ENCODE data around the gene ATP11B.

Gene ATP11B

DNA sequence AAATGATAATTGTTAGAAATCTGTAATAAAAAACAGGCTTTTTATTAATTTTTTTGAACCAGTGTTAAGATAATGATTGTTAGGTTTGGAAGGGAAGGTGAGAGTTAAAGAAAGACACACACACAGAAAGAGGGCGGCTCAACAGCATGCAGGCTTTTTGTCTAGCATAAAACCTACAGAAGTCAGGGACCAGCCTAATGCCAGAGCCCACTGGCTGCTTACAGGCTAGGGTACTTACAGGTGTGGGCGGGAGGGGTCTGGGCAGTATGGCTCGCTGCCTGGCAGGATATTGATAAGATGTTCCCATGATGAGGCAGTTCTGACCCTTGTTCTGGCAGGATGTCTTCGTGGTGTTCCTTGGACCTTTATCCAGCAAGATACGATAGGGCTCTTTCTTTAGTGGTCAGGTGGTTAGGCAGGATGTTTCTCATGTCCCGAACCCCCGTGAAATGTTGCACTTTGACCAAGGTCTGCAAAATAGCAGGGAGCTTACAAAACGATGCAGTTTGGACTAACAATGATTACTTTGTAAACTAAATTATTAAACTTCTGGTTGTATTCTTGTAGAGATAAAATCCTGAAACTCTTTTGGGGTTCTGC is 102.3 kb downstream of the ATP11B start:
- Histone ChIP-seq H3K36me3 (ENCODE audit: control insufficient read depth, insufficient read depth, low read length, severe bottlenecking) (peaks cover 58% of the 10 kb centered on the region), H3K4me3 (ENCODE audit: low read length) (no peak overlapping the region), H3K9me3 (ENCODE audit: control insufficient read depth, low read length) (no peaks in the 10 kb centered on the region), H3K27me3 (replicated peaks; ENCODE audit: control insufficient read depth, insufficient read depth, low read length) (no peaks in the 10 kb centered on the region), H3K9ac (ENCODE audit: low read length) (no peak overlapping the region), H3K4me1 (ENCODE audit: control insufficient read depth, insufficient read depth, low read length) (peaks cover 25% of the 10 kb centered on the region)
- DNase-seq (ENCODE audit: low read depth): no peak

DNA sequence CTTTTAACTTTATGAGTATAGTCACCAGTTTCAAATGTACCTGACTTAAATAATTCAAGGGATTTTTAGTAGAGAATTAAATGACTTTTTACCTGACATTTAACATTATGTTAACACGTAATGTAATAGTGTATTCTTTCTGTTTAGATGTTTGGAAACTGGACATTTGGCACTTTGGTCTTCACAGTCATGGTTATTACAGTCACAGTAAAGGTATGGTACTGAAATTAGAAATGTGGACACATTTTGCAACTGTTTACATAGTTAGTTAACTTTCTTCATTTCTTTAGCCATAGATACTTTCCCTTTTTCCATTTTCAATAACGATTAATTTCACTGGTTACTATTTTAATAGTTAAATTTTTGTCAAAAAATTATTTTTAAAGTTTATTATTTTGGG is 103.2 kb downstream of the ATP11B start:
- no peak overlapping the region for H3K4me3 ChIP-seq (ENCODE audit: low read length)
- no peak overlapping the region for H3K9ac ChIP-seq (ENCODE audit: low read length)
- no peak for DNase-seq (ENCODE audit: low read depth)
- no peaks in the 10 kb centered on the region for H3K27me3 ChIP-seq (replicated peaks; ENCODE audit: control insufficient read depth, insufficient read depth, low read length)
- H3K36me3 ChIP-seq (ENCODE audit: control insufficient read depth, insufficient read depth, low read length, severe bottlenecking): peaks cover 59% of the 10 kb centered on the region
- H3K9me3 ChIP-seq (ENCODE audit: control insufficient read depth, low read length): no peaks in the 10 kb centered on the region
- peaks cover 16% of the 10 kb centered on the region for H3K4me1 ChIP-seq (ENCODE audit: control insufficient read depth, insufficient read depth, low read length)

DNA sequence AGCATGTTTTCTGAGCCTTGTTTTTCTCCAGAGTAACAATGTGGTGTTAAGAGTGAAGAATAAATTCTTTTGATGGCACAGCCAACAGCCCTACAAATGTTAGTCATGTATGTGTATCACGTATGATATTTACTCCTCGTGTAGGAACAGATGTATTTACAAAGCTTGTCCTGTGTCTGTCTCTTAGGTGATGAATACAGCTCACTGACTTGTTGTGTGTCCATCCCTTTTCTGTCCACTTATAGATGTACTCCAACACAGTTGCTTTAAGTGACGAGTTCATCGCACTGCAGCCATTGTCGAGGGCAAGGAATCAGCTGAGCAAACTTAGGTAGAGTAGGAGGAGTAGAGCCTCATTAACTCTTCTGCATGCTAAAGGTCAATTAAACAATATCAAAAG is 108.9 kb downstream of the ATP11B start:
- no peaks in the 10 kb centered on the region for H3K27me3 ChIP-seq (replicated peaks; ENCODE audit: control insufficient read depth, insufficient read depth, low read length)
- H3K36me3 ChIP-seq (ENCODE audit: control insufficient read depth, insufficient read depth, low read length, severe bottlenecking): peaks cover 69% of the 10 kb centered on the region
- DNase-seq (ENCODE audit: low read depth): no peak
- H3K9ac ChIP-seq (ENCODE audit: low read length): no peak overlapping the region
- no peaks in the 10 kb centered on the region for H3K4me1 ChIP-seq (ENCODE audit: control insufficient read depth, insufficient read depth, low read length)
- no peaks in the 10 kb centered on the region for H3K9me3 ChIP-seq (ENCODE audit: control insufficient read depth, low read length)
- no peak overlapping the region for H3K4me3 ChIP-seq (ENCODE audit: low read length)

DNA sequence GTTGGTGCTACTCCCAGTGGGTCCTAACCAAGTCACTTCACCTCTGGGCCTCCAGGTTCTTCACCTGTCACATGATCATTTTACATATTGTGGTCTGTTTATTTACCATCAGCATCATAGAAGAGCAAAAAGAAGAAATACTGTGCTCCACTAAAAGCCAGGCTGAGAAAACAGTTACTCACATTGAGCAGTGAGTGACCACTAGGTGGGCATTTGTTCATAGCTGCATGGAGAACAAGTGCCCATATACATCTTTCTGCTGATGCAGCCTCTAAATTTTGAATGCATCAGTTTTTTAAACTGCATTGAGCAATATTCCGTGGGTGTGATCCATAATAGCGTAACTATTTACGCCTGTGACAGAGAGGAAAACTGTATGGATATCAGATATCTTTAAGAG is 110.9 kb downstream of the ATP11B start:
- no peak overlapping the region for H3K9ac ChIP-seq (ENCODE audit: low read length)
- no peak overlapping the region for H3K4me3 ChIP-seq (ENCODE audit: low read length)
- no peak for DNase-seq (ENCODE audit: low read depth)
- no peaks in the 10 kb centered on the region for H3K9me3 ChIP-seq (ENCODE audit: control insufficient read depth, low read length)
- no peaks in the 10 kb centered on the region for H3K27me3 ChIP-seq (replicated peaks; ENCODE audit: control insufficient read depth, insufficient read depth, low read length)
- peaks cover 55% of the 10 kb centered on the region for H3K36me3 ChIP-seq (ENCODE audit: control insufficient read depth, insufficient read depth, low read length, severe bottlenecking)
- peaks cover 11% of the 10 kb centered on the region for H3K4me1 ChIP-seq (ENCODE audit: control insufficient read depth, insufficient read depth, low read length)

DNA sequence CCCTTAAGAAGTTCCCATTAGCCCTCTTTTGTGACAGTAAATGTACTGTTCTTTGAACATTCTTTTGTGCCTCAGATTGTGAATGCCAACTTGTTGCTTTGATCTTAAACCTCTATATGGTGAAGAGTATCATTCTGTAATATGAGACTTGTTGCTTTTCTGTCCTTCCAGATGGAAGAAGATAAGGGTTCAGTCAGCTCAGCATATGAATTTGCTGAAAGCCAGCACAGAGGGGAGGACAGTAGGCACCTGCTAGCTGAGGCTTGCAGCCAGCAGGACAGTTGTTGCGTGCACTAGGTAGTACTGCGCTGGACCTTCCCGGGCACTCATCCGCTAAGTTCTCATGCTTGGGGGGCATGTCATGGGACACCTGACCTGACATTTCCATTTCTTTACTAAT is 112.3 kb downstream of the ATP11B start:
- no peak overlapping the region for H3K4me3 ChIP-seq (ENCODE audit: low read length)
- H3K4me1 ChIP-seq (ENCODE audit: control insufficient read depth, insufficient read depth, low read length): peaks cover 22% of the 10 kb centered on the region
- no peaks in the 10 kb centered on the region for H3K27me3 ChIP-seq (replicated peaks; ENCODE audit: control insufficient read depth, insufficient read depth, low read length)
- DNase-seq (ENCODE audit: low read depth): no peak
- H3K9ac ChIP-seq (ENCODE audit: low read length): no peak overlapping the region
- H3K9me3 ChIP-seq (ENCODE audit: control insufficient read depth, low read length): no peaks in the 10 kb centered on the region
- peaks cover 40% of the 10 kb centered on the region for H3K36me3 ChIP-seq (ENCODE audit: control insufficient read depth, insufficient read depth, low read length, severe bottlenecking)

DNA sequence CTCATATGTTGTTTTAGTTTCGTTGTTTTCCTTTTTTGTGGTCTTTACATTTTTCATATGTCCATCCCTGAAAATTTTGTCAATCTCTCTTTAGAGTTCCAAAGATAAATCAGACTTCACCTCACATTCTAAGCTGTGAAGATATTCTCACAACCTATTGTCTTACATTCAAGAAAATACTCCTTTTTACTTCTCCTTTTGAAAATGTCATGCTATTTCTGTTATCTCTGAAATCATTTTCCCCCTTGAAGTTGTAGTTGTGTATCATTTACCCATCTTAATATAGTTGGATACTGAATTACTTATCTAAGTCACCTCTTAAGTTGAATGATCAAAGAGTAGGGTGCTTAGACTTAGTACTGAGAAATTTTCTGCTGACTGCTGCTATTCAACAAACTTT is 112.7 kb downstream of the ATP11B start:
- Histone ChIP-seq H3K27me3 (replicated peaks; ENCODE audit: control insufficient read depth, insufficient read depth, low read length) (no peaks in the 10 kb centered on the region), H3K4me3 (ENCODE audit: low read length) (no peak overlapping the region), H3K9ac (ENCODE audit: low read length) (no peak overlapping the region), H3K36me3 (ENCODE audit: control insufficient read depth, insufficient read depth, low read length, severe bottlenecking) (peaks cover 40% of the 10 kb centered on the region), H3K4me1 (ENCODE audit: control insufficient read depth, insufficient read depth, low read length) (peaks cover 22% of the 10 kb centered on the region), H3K9me3 (ENCODE audit: control insufficient read depth, low read length) (no peaks in the 10 kb centered on the region)
- DNase-seq (ENCODE audit: low read depth): no peak

DNA sequence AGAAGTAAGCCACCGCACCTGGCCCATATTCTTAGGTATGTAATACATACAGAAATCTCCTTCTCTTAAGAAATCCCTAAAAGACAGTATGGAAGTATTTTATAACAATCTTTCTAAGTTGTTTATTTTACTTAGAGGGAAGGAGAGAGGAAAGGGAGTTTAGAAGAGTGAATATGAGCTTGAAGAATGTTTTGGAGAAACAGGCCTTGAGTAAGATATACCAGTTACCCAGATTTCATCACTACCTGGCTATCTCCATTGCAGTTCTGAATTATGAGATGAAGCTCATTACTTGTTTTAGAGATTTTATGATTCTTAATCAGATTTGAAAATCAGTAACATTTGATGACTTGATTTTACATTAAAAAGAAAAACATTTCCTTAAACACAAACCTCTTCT is 115.2 kb downstream of the ATP11B start:
- Histone ChIP-seq H3K27me3 (replicated peaks; ENCODE audit: control insufficient read depth, insufficient read depth, low read length) (no peaks in the 10 kb centered on the region), H3K4me1 (ENCODE audit: control insufficient read depth, insufficient read depth, low read length) (peaks cover 30% of the 10 kb centered on the region), H3K9ac (ENCODE audit: low read length) (peak overlapping the region; percentile 28), H3K36me3 (ENCODE audit: control insufficient read depth, insufficient read depth, low read length, severe bottlenecking) (peaks cover 27% of the 10 kb centered on the region), H3K9me3 (ENCODE audit: control insufficient read depth, low read length) (no peaks in the 10 kb centered on the region), H3K4me3 (ENCODE audit: low read length) (no peak overlapping the region)
- DNase-seq (ENCODE audit: low read depth): peak; percentile 80

DNA sequence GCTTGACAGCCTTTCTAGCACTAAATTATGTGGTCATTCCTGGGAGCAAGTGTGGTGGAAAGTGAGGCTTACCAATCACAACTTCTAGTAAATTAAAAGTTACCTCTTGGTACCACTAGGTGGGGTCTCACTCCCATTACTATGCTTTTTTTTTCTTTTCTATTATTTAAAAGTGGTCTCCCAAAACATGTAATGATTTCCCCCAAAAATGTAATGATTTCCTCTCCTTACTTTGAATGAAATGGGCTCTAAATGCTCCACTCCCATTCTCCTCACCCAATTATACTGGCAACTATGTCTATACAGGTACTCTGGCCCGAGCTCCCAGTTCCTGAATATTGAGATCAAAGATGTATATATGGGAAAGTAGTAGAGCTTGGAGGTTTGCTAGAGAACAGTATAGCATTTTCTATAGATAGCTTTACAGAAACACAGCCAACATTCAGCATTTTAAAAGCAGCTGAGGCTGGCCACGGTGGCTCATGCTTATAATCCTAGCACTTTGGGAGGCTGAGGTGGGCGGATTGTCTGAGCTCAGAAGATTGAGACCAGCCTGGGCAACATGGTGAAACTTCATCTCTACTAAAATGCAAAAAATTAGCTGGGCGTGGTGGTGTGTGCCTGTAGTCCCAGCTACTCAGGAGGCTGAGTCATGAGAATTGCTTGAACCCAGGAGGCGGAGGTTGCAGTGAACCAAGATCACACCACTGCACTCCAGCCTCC is 116.2 kb downstream of the ATP11B start:
- Histone ChIP-seq H3K9me3 (ENCODE audit: control insufficient read depth, low read length) (no peaks in the 10 kb centered on the region), H3K4me3 (ENCODE audit: low read length) (no peak overlapping the region), H3K27me3 (replicated peaks; ENCODE audit: control insufficient read depth, insufficient read depth, low read length) (no peaks in the 10 kb centered on the region), H3K4me1 (ENCODE audit: control insufficient read depth, insufficient read depth, low read length) (peaks cover 33% of the 10 kb centered on the region), H3K9ac (ENCODE audit: low read length) (no peak overlapping the region), H3K36me3 (ENCODE audit: control insufficient read depth, insufficient read depth, low read length, severe bottlenecking) (peaks cover 25% of the 10 kb centered on the region)
- peak; percentile 51 for DNase-seq (ENCODE audit: low read depth)

DNA sequence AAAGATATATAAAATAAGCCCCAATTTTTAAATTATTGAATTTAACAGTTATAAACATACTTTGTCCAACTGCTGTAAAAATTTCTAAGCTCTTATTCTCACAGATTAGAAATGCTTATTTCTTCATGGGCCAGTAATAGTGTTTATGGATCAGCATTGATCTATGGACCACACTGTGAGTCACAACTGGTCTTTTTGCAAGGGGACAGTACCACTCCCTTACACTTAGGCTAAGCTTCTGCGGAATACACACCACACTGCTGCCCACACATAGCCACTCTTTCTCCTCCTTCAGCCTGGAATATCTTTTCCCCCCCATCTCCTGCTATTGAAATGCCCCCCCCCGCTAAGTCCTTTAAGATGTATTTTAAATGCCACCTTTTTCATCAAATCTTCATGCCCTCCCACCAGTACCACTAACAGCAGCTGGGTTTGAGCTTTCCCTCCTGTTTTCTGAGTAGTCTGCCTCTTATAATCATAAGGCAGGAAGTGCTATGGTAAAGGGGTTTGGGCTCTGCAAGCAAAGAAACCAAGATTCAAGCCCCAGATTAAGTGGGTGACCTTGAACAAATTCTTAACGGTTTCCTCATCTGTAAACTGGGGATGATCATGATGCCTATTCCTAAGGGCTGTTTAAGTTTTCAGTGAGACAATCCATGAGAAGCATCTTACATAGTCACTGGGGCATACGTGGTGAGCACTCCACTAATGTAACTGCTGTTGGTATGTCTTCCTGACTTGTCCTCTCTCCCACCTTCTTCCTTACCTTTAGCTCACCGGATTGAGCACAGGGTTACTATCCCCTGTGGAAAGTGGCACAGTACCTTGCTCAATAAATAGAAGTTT is 117.9 kb downstream of the ATP11B start:
- no peak for DNase-seq (ENCODE audit: low read depth)
- Histone ChIP-seq H3K9me3 (ENCODE audit: control insufficient read depth, low read length) (no peaks in the 10 kb centered on the region), H3K27me3 (replicated peaks; ENCODE audit: control insufficient read depth, insufficient read depth, low read length) (no peaks in the 10 kb centered on the region), H3K9ac (ENCODE audit: low read length) (no peak overlapping the region), H3K4me3 (ENCODE audit: low read length) (no peak overlapping the region), H3K4me1 (ENCODE audit: control insufficient read depth, insufficient read depth, low read length) (peaks cover 35% of the 10 kb centered on the region), H3K36me3 (ENCODE audit: control insufficient read depth, insufficient read depth, low read length, severe bottlenecking) (peaks cover 32% of the 10 kb centered on the region)

DNA sequence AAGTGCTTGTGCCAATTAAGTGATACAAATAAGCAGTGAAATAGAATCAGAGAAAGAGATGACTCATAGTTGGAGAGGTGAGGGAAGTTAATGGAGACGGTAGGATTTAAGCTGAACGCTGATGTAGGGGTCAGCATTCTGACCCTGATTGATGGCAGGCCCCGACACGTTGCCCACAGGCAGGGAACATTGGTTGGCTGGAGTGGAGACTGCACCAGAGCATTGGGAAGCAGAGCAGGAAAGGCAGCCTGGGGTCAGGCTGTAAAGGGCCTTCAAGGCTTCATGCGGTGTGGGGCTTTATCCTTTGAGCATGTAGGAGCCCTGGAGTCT is 118.4 kb downstream of the ATP11B start:
- no peaks in the 10 kb centered on the region for H3K27me3 ChIP-seq (replicated peaks; ENCODE audit: control insufficient read depth, insufficient read depth, low read length)
- no peak overlapping the region for H3K4me3 ChIP-seq (ENCODE audit: low read length)
- H3K9me3 ChIP-seq (ENCODE audit: control insufficient read depth, low read length): no peaks in the 10 kb centered on the region
- H3K36me3 ChIP-seq (ENCODE audit: control insufficient read depth, insufficient read depth, low read length, severe bottlenecking): peaks cover 31% of the 10 kb centered on the region
- H3K9ac ChIP-seq (ENCODE audit: low read length): no peak overlapping the region
- H3K4me1 ChIP-seq (ENCODE audit: control insufficient read depth, insufficient read depth, low read length): peaks cover 35% of the 10 kb centered on the region
- DNase-seq (ENCODE audit: low read depth): no peak

DNA sequence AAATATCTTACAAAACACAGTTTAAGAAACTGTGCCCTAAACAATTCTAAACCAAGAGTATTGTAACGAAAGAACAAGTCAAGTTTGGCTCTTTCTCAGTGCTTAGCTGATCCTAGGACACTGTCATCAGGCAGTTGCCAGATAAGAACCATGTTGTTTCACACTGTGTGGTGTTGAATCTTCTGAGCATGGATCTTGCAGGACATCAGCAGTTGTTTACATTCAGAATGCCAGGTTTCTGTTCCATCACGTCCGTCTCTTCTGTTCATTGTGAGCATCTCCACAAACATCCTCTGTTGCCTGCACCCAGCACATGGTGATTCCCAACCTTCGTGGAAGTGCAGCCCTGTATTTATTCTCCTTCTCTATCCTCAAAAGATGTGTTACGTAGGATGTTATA is 119.2 kb downstream of the ATP11B start:
- no peaks in the 10 kb centered on the region for H3K27me3 ChIP-seq (replicated peaks; ENCODE audit: control insufficient read depth, insufficient read depth, low read length)
- DNase-seq (ENCODE audit: low read depth): no peak

More for the DNA sequence above, 119.2 kb downstream of the ATP11B start:
- peaks cover 35% of the 10 kb centered on the region for H3K4me1 ChIP-seq (ENCODE audit: control insufficient read depth, insufficient read depth, low read length)
- H3K4me3 ChIP-seq (ENCODE audit: low read length): no peak overlapping the region
- no peak overlapping the region for H3K9ac ChIP-seq (ENCODE audit: low read length)
- peaks cover 26% of the 10 kb centered on the region for H3K36me3 ChIP-seq (ENCODE audit: control insufficient read depth, insufficient read depth, low read length, severe bottlenecking)
- H3K9me3 ChIP-seq (ENCODE audit: control insufficient read depth, low read length): no peaks in the 10 kb centered on the region

Measured in adipocyte (in vitro differentiated cells).